HepG2 (cell line): ENCODE data around the gene TM9SF4. TPM values are rescaled to one million over a fixed set of nuclear protein-coding genes. Genes with fewer than 3 reads are reported as not detected.

ENCODE experiments used
- ATF1 ChIP-seq: IDR thresholded peaks from 2 replicates; pipeline ENCODE4 v1.6.1; 2016; ENCODE audit warnings: mild to moderate bottlenecking, control low read depth
- BRD4 ChIP-seq: sonication (generic); formaldehyde crosslinking; IDR thresholded peaks from 2 replicates; pipeline ENCODE4 v1.4.0; 2020; ENCODE audit warnings: missing genetic modification reagents
- CEBPZ ChIP-seq: IDR thresholded peaks from 2 replicates; pipeline ENCODE4 v1.6.1; 2012; ENCODE audit warnings: low read length, improper control_type of control experiment
- CHD4 ChIP-seq: fragments of 200-600 bp; sonication (generic); IDR thresholded peaks from 2 replicates; pipeline ENCODE4 v1.7.0; 2017; ENCODE audit warnings: mild to moderate bottlenecking, low read length, borderline replicate concordance
- DMTF1 ChIP-seq: sonication (generic); formaldehyde crosslinking; IDR thresholded peaks from 2 replicates; pipeline ENCODE4 v1.4.0; 2020; ENCODE audit warnings: mild to moderate bottlenecking, missing genetic modification reagents
- ELF1 ChIP-seq: sonication (generic); formaldehyde crosslinking; IDR thresholded peaks from 2 replicates; pipeline ENCODE4 v1.4.0; 2020; ENCODE audit warnings: missing genetic modification reagents
- FIP1L1 ChIP-seq: fragments of 200-400 bp; formaldehyde crosslinking; IDR thresholded peaks from 2 replicates; pipeline ENCODE4 v1.6.1; 2018; ENCODE audit warnings: low read depth, mild to moderate bottlenecking, low read length, moderate library complexity, borderline replicate concordance; ENCODE audit not compliant: insufficient read depth
- IRF1 ChIP-seq: sonication (generic); formaldehyde crosslinking; IDR thresholded peaks from 2 replicates; pipeline ENCODE4 v1.4.0; 2020; ENCODE audit warnings: low read depth, mild to moderate bottlenecking, missing genetic modification reagents
- MYC ChIP-seq: sonication (generic); formaldehyde crosslinking; IDR thresholded peaks from 2 replicates; pipeline ENCODE4 v1.9.0; 2021; ENCODE audit warnings: missing genetic modification reagents, borderline replicate concordance
- NCOA2 ChIP-seq: sonication (generic); formaldehyde crosslinking; IDR thresholded peaks from 2 replicates; pipeline ENCODE4 v1.8.0; 2022; ENCODE audit warnings: inconsistent platforms
- PAF1 ChIP-seq: IDR thresholded peaks from 2 replicates; pipeline ENCODE4 v1.6.1; 2016; ENCODE audit warnings: missing genetic modification reagents, missing compliant biosample characterization
- RFXANK ChIP-seq: IDR thresholded peaks from 2 replicates; pipeline ENCODE4 v1.6.1; 2016
- SMARCE1 ChIP-seq: fragments of 450-650 bp; IDR thresholded peaks from 2 replicates; pipeline ENCODE4 v1.6.1; 2017; ENCODE audit warnings: borderline replicate concordance
- TGIF2 ChIP-seq: IDR thresholded peaks from 2 replicates; pipeline ENCODE4 v1.6.1; 2016; ENCODE audit warnings: control low read depth, missing compliant biosample characterization
- ZNF10 ChIP-seq: sonication (generic); formaldehyde crosslinking; IDR thresholded peaks from 2 replicates; pipeline ENCODE4 v1.4.0; 2020; ENCODE audit warnings: mild to moderate bottlenecking, low read depth, missing genetic modification reagents, borderline replicate concordance
- ZNF329 ChIP-seq: sonication (generic); formaldehyde crosslinking; IDR thresholded peaks from 2 replicates; pipeline ENCODE4 v1.9.0; 2021; ENCODE audit warnings: low read depth, mild to moderate bottlenecking, missing genetic modification reagents
- ZNF44 ChIP-seq: sonication (generic); formaldehyde crosslinking; IDR thresholded peaks from 2 replicates; pipeline ENCODE4 v1.5.1; 2020; ENCODE audit warnings: mild to moderate bottlenecking, missing genetic modification reagents
- ZNF570 ChIP-seq: sonication (generic); formaldehyde crosslinking; IDR thresholded peaks from 2 replicates; pipeline ENCODE4 v1.4.0; 2020; ENCODE audit warnings: mild to moderate bottlenecking, missing genetic modification reagents, borderline replicate concordance
- ZNF780A ChIP-seq: sonication (generic); formaldehyde crosslinking; IDR thresholded peaks from 2 replicates; pipeline ENCODE4 v1.8.0; 2022; ENCODE audit warnings: mild to moderate bottlenecking, missing genetic modification reagents, moderate library complexity
- ZNF792 ChIP-seq: IDR thresholded peaks from 2 replicates; pipeline ENCODE4 v1.6.1; 2016
- ZNF891 ChIP-seq: sonication (generic); formaldehyde crosslinking; IDR thresholded peaks from 2 replicates; pipeline ENCODE4 v1.5.0; 2020; ENCODE audit warnings: mild to moderate bottlenecking, missing genetic modification reagents
- ZSCAN25 ChIP-seq: sonication (generic); formaldehyde crosslinking; IDR thresholded peaks from 2 replicates; pipeline ENCODE4 v1.8.0; 2022; ENCODE audit warnings: mild to moderate bottlenecking, missing genetic modification reagents
- ZSCAN29 ChIP-seq: sonication (generic); formaldehyde crosslinking; conservative IDR thresholded peaks from 2 replicates; pipeline ENCODE4 v1.4.0; 2020; ENCODE audit warnings: mild to moderate bottlenecking, missing genetic modification reagents
- polyA plus RNA-seq, 8 experiments: library from polyadenylated mRNA; depleted of rRNA in 3 of 8; stranded (reverse) in 7 of 8; unstranded in 1 of 8; fragments of >200 nt; fragmentation: Illumina TruSeq in 4 of 8; extraction: Trizol in 4 of 8; gene quantifications; 2 replicates each; pipeline versions ENCODE4 v1.2.1 to v1.2.3, GENCODE V29; 2011 to 2016; ENCODE audit warnings: low read depth in 4 of 8, missing spikeins in 1 of 8, mixed read lengths in 1 of 8; ENCODE audit not compliant: insufficient read depth in 1 of 8
- total RNA-seq, 5 experiments: library from RNA; depleted of rRNA; stranded (reverse); fragments of >200 nt; fragmentation: Illumina TruSeq; extraction: Trizol; gene quantifications; 2 replicates each; pipeline ENCODE4 v1.2.3, GENCODE V29; 2016; ENCODE audit warnings: low read depth in 1 of 5
- TF ChIP-seq, protein P1 (sequence below): sonication (generic); formaldehyde crosslinking; IDR thresholded peaks from 2 replicates; pipeline ENCODE4 v1.5.0; 2020; ENCODE audit warnings: missing genetic modification reagents, mild to moderate bottlenecking, borderline replicate concordance

TM9SF4 gene
- total and polyA plus RNA-seq, 2 of the 13 experiments (the other 11 are each of a cell fraction or from before 2014, with no cell fraction given) = 53.5 to 171 TPM

GRCh38 chr20:32109392-32110172, at the start of gene TM9SF4 (continued):
- TF ChIP-seq CEBPZ = no peak
- TF ChIP-seq ATF1 (CRISPR knock-in tag) = peak; percentile 100
- no peak for TF ChIP-seq PAF1
- TF ChIP-seq RFXANK (CRISPR knock-in tag) = no peak; the same call in 1 of the 2 replicates
- TF ChIP-seq MYC (CRISPR knock-in tag) = peak; percentile 99
- TF ChIP-seq DMTF1 = peak; percentile 83; the same call in 1 of the 2 replicates
- TF ChIP-seq IRF1 = no peak
- peak; percentile 82 for TF ChIP-seq ZSCAN25
- TF ChIP-seq ZSCAN29 (CRISPR knock-in tag) = peak; percentile 85; the same call in 1 of the 2 replicates
- peak; percentile 100 for TF ChIP-seq BRD4
- TF ChIP-seq NCOA2 (CRISPR knock-in tag) = 0 out of 2 replicates have a peak, but pooled peaks have one; percentile 38
- TF ChIP-seq SMARCE1 = no peak
- no peak for TF ChIP-seq FIP1L1
- peak; percentile 92; the same call in 1 of the 2 replicates for TF ChIP-seq ZNF329 (CRISPR knock-in tag)
- 0 out of 2 replicates have a peak, but pooled peaks have one; percentile 67 for TF ChIP-seq ZNF10
- TF ChIP-seq TGIF2 (CRISPR knock-in tag) = peak; percentile 91
- peak; percentile 92 for TF ChIP-seq ZNF44
- TF ChIP-seq ELF1 (CRISPR knock-in tag) = peak; percentile 98
- peak; percentile 78 for TF ChIP-seq ZNF792
- no peak; the same call in 1 of the 2 replicates for TF ChIP-seq ZNF570 (CRISPR knock-in tag)
- peak; percentile 100 for TF ChIP-seq ZNF891 (CRISPR knock-in tag)
- TF ChIP-seq, protein P1, sequence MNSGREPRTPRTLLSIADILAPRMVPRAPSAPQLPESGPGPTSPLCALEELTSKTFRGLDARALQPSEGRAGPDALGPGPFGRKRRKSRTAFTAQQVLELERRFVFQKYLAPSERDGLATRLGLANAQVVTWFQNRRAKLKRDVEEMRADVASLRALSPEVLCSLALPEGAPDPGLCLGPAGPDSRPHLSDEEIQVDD (CRISPR knock-in tag) = no peak
- 0 out of 2 replicates have a peak, but pooled peaks have one; percentile 14 for TF ChIP-seq CHD4
- peak; percentile 83 for TF ChIP-seq ZNF780A (CRISPR knock-in tag)
